CD4-positive, alpha-beta memory T cell (primary cell): ENCODE data around the gene NSRP1. TPM values are rescaled to one million over a fixed set of nuclear protein-coding genes. Genes with fewer than 3 reads are reported as not detected.
A peak's percentile ranks its signal among the peaks of the same experiment; 100 is the strongest.
"Not testable (repeated sequence)": the region's sequence is repeated elsewhere in the genome, so short reads cannot be mapped to it uniquely, and the experiment has no call there.

ENCODE experiments used
- CTCF ChIA-PET: fragments of 350-600 bp; sonication (Branson Sonifier 250); formaldehyde crosslinking; loops from one replicate; lab custom pipeline; 2021; ENCODE audit warnings: inconsistent platforms; ENCODE audit not compliant: partially characterized antibody; lab: Charles Lee
- POLR2A ChIA-PET: fragments of 350-600 bp; sonication (Branson Sonifier 250); formaldehyde crosslinking; loops from one replicate; lab custom pipeline; 2021; ENCODE audit not compliant: partially characterized antibody; lab: Charles Lee
- DNase-seq, 5 donors: peaks; one replicate each; pipeline versions ENCODE4 v3.0.0 to v3.0.0-alpha.2; 2020 to 2022; ENCODE audit warnings: mixed read lengths in 1 of 5
- H3K27ac ChIP-seq: one replicate; pipeline ENCODE4 v1.7.0; 2013; ENCODE audit warnings: low read depth, low read length
- H3K27me3 ChIP-seq: 2 replicates; pipeline ENCODE4 v1.7.0; 2013; ENCODE audit warnings: mild to moderate bottlenecking, low read length, moderate library complexity; ENCODE audit not compliant: insufficient read depth
- H3K36me3 ChIP-seq: 2 replicates; pipeline ENCODE4 v1.7.0; 2013; ENCODE audit warnings: mild to moderate bottlenecking, low read length, moderate library complexity; ENCODE audit not compliant: insufficient read depth
- H3K4me1 ChIP-seq: 2 replicates; pipeline ENCODE4 v1.7.0; 2013; ENCODE audit warnings: mild to moderate bottlenecking, low read length, moderate library complexity; ENCODE audit not compliant: insufficient read depth
- H3K4me3 ChIP-seq, 2 donors: one replicate each; pipeline ENCODE4 v1.7.0; 2013; ENCODE audit warnings: low read length in 2 of 2, mild to moderate bottlenecking in 1 of 2
- H3K9me3 ChIP-seq, 2 donors: one replicate each; pipeline ENCODE4 v1.7.0; 2013; ENCODE audit warnings: low read length in 2 of 2, control low read depth in 1 of 2; ENCODE audit not compliant: control insufficient read depth in 1 of 2
- H3K27ac Mint-ChIP-seq, 7 donors: one replicate each; pipeline ENCODE4 v1.8.0; 2020 to 2021; ENCODE audit warnings: mixed read lengths in 7 of 7, mild to moderate bottlenecking in 6 of 7, inconsistent platforms in 3 of 7, moderate library complexity in 3 of 7
- H3K27me3 Mint-ChIP-seq, 2 donors: one replicate each; pipeline ENCODE4 v1.8.0; 2020 to 2021; ENCODE audit warnings: mixed read lengths in 2 of 2
- H3K36me3 Mint-ChIP-seq, 2 donors: one replicate each; pipeline ENCODE4 v1.8.0; 2020 to 2021; ENCODE audit warnings: mixed read lengths in 2 of 2, inconsistent platforms in 1 of 2, mild to moderate bottlenecking in 1 of 2
- H3K4me1 Mint-ChIP-seq, 4 donors: one replicate each; pipeline ENCODE4 v1.8.0; 2020 to 2021; ENCODE audit warnings: mixed read lengths in 4 of 4, mild to moderate bottlenecking in 1 of 4
- H3K4me3 Mint-ChIP-seq, 8 donors: one replicate each; pipeline ENCODE4 v1.8.0; 2020 to 2021; ENCODE audit warnings: mixed read lengths in 8 of 8, mild to moderate bottlenecking in 7 of 8, moderate library complexity in 6 of 8, inconsistent platforms in 3 of 8
- H3K9me3 Mint-ChIP-seq, 8 donors: one replicate each; pipeline ENCODE4 v1.8.0; 2020 to 2021; ENCODE audit warnings: mixed read lengths in 8 of 8, mild to moderate bottlenecking in 5 of 8, inconsistent platforms in 3 of 8, moderate library complexity in 1 of 8
- intact Hi-C: fragments of 100-400 bp; cut with micrococcal nuclease; formaldehyde crosslinking; loops from one replicate; pipeline ENCODE4 v1.15.1; 2023
- polyA plus RNA-seq, 2 donors: library from polyadenylated mRNA; unstranded; fragments of 300-500 nt; fragmentation: Illumina TruSeq; gene quantifications; one replicate each; pipeline ENCODE4 v1.2.3, GENCODE V29; 2021
- total RNA-seq, 2 experiments: library from RNA; stranded (reverse); gene quantifications; one replicate each; pipeline ENCODE4 v1.2.3, GENCODE V29; 2021

NSRP1 gene
- total and polyA plus RNA-seq, 4 experiments from 2014 or later = 12.1 to 39.9 (median 31.8) TPM

GRCh38 chr17:30086896-30087295 lies 29.7 kb upstream of the NSRP1 start:
- H3K27ac Mint-ChIP-seq = no peak overlapping the region
- H3K4me1 Mint-ChIP-seq = peaks cover 0 to 1% (median 0%) of the 10 kb centered on the region in 4 donors
- H3K36me3 Mint-ChIP-seq = no peaks in the 10 kb centered on the region
- no peak overlapping the region for H3K27ac ChIP-seq
- ChIA-PET POLR2A (no interaction called here), CTCF (interaction anchor here (1.0 kb wide), 1 partner anchor 18 kb away, joined by 3 read pairs; no protein-coding TSS in a partner anchor)
- no peaks in the 10 kb centered on the region for H3K4me1 ChIP-seq
- peaks cover 20 to 31% of the 10 kb centered on the region in 2 donors for H3K27me3 Mint-ChIP-seq
- intact Hi-C loops = no loop called here
- peaks cover 0 to 3% (median 0%) of the 10 kb centered on the region in 8 donors for H3K9me3 Mint-ChIP-seq
- no peak overlapping the region for H3K4me3 Mint-ChIP-seq
- no peaks in the 10 kb centered on the region for H3K27me3 ChIP-seq
- no peaks in the 10 kb centered on the region for H3K36me3 ChIP-seq
- H3K9me3 ChIP-seq = no peaks in the 10 kb centered on the region
- DNase-seq = no peak
- H3K4me3 ChIP-seq = no peak overlapping the region

- H3K27ac ChIP-seq, H3K9me3 ChIP-seq, H3K9me3 Mint-ChIP-seq, POLR2A ChIA-PET, H3K4me3 Mint-ChIP-seq, H3K27ac Mint-ChIP-seq, H3K4me1 ChIP-seq, intact Hi-C loops, H3K4me3 ChIP-seq, H3K4me1 Mint-ChIP-seq, H3K36me3 ChIP-seq, H3K36me3 Mint-ChIP-seq, H3K27me3 ChIP-seq, DNase-seq: not testable (repeated sequence)
- CTCF ChIA-PET = interaction anchor here (1.0 kb wide), 1 partner anchor 17 kb away, joined by 3 read pairs; no protein-coding TSS in a partner anchor
- H3K27me3 Mint-ChIP-seq = peaks cover 20 to 31% of the 10 kb centered on the region in 2 donors
These were observed 29.2 kb upstream of the NSRP1 start for GRCh38 chr17:30087431-30087830.

- H3K9me3 ChIP-seq = no peaks in the 10 kb centered on the region
These were observed 25.4 kb upstream of the NSRP1 start for GRCh38 chr17:30091121-30091670.

GRCh38 chr17:30091771-30092170 lies 24.8 kb upstream of the NSRP1 start:
- no peaks in the 10 kb centered on the region for H3K9me3 ChIP-seq
- H3K27me3 Mint-ChIP-seq = peaks cover 19 to 34% of the 10 kb centered on the region in 2 donors
- ChIA-PET CTCF (interaction anchor here (1.1 to 4.2 kb wide), 9 partner anchors 8 to 452 kb away, joined by 3 to 77 read pairs (median 9); no protein-coding TSS in a partner anchor), POLR2A (no interaction called here)
- H3K9me3 Mint-ChIP-seq = peaks cover 0 to 3% (median 0%) of the 10 kb centered on the region in 8 donors
- no peak overlapping the region for H3K4me3 ChIP-seq
- peaks cover 0 to 8% (median 3%) of the 10 kb centered on the region in 4 donors for H3K4me1 Mint-ChIP-seq
- intact Hi-C loops = loop anchor here (2.0 to 10.0 kb wide), 2 partner anchors 65 to 477 kb away; no protein-coding TSS in a partner anchor
- H3K36me3 ChIP-seq = no peaks in the 10 kb centered on the region
- H3K4me3 Mint-ChIP-seq = no peak overlapping the region
- H3K4me1 ChIP-seq = peaks cover 6% of the 10 kb centered on the region
- no peak overlapping the region for H3K27ac ChIP-seq
- no peaks in the 10 kb centered on the region for H3K27me3 ChIP-seq
- DNase-seq = no peak
- peak overlapping the region in 1 of 7 donors; percentile 11 for H3K27ac Mint-ChIP-seq
- no peaks in the 10 kb centered on the region for H3K36me3 Mint-ChIP-seq

More at GRCh38 chr17:30091121-30091670, 25.4 kb upstream of the NSRP1 start:
- no peak overlapping the region for H3K4me3 ChIP-seq
- H3K27ac Mint-ChIP-seq = peak overlapping the region in 1 of 7 donors; percentile 11
- intact Hi-C loops = loop anchor here (10.0 kb wide), 1 partner anchor 476 kb away; no protein-coding TSS in a partner anchor
- no peaks in the 10 kb centered on the region for H3K27me3 ChIP-seq
- no peaks in the 10 kb centered on the region for H3K36me3 Mint-ChIP-seq
- H3K4me1 Mint-ChIP-seq = peaks cover 0 to 8% (median 4%) of the 10 kb centered on the region in 4 donors
- DNase-seq = no peak
- peaks cover 6% of the 10 kb centered on the region for H3K4me1 ChIP-seq
- no peak overlapping the region for H3K4me3 Mint-ChIP-seq
- H3K36me3 ChIP-seq = no peaks in the 10 kb centered on the region
- H3K27me3 Mint-ChIP-seq = peaks cover 19 to 36% of the 10 kb centered on the region in 2 donors
- CTCF ChIA-PET = interaction anchor here (1.1 to 4.2 kb wide), 7 partner anchors 7 to 283 kb away, joined by 3 to 77 read pairs (median 19); no protein-coding TSS in a partner anchor
- H3K27ac ChIP-seq = no peak overlapping the region
- POLR2A ChIA-PET = no interaction called here
- H3K9me3 Mint-ChIP-seq = peaks cover 0 to 3% (median 0%) of the 10 kb centered on the region in 8 donors

GRCh38 chr17:30092886-30093285 lies 23.7 kb upstream of the NSRP1 start:
- Histone ChIP-seq H3K9me3 (no peaks in the 10 kb centered on the region), H3K36me3 (no peaks in the 10 kb centered on the region), H3K27ac (no peak overlapping the region), H3K4me3 (no peak overlapping the region), H3K27me3 (no peaks in the 10 kb centered on the region), H3K4me1 (peaks cover 6% of the 10 kb centered on the region)
- no peak overlapping the region for H3K4me3 Mint-ChIP-seq
- peaks cover 15 to 29% of the 10 kb centered on the region in 2 donors for H3K27me3 Mint-ChIP-seq
- H3K9me3 Mint-ChIP-seq = no peaks in the 10 kb centered on the region
- intact Hi-C loops = loop anchor here (1.0 to 10.0 kb wide), 3 partner anchors 66 to 478 kb away; no protein-coding TSS in a partner anchor
- no peak overlapping the region for H3K27ac Mint-ChIP-seq
- no peak for DNase-seq
- CTCF ChIA-PET = interaction anchor here (0.9 to 4.2 kb wide), 24 partner anchors 9 to 453 kb away, joined by 3 to 77 read pairs (median 5); no protein-coding TSS in a partner anchor
- H3K4me1 Mint-ChIP-seq = peaks cover 0 to 8% (median 3%) of the 10 kb centered on the region in 4 donors
- H3K36me3 Mint-ChIP-seq = no peaks in the 10 kb centered on the region
- POLR2A ChIA-PET = interaction anchor here (0.9 kb wide), 1 partner anchor 24 kb away, joined by 3 read pairs; the partner anchor contains the start of gene NSRP1

- CTCF ChIA-PET = interaction anchor here (0.9 to 4.2 kb wide), 24 partner anchors 10 to 290 kb away, joined by 3 to 77 read pairs (median 5); no protein-coding TSS in a partner anchor
- H3K4me3 Mint-ChIP-seq = peak overlapping the region in 1 of 8 donors; percentile 24
These were observed 23.0 kb upstream of the NSRP1 start for GRCh38 chr17:30093463-30094147.

More at GRCh38 chr17:30093463-30094147, 23.0 kb upstream of the NSRP1 start:
- POLR2A ChIA-PET = interaction anchor here (0.9 kb wide), 1 partner anchor 23 kb away, joined by 3 read pairs; the partner anchor contains the start of gene NSRP1
- peaks cover 0 to 8% (median 3%) of the 10 kb centered on the region in 4 donors for H3K4me1 Mint-ChIP-seq
- H3K27ac ChIP-seq = no peak overlapping the region
- H3K4me1 ChIP-seq = peaks cover 6% of the 10 kb centered on the region
- H3K36me3 Mint-ChIP-seq = no peaks in the 10 kb centered on the region
- H3K36me3 ChIP-seq = no peaks in the 10 kb centered on the region
- no peak overlapping the region for H3K4me3 ChIP-seq
- H3K9me3 Mint-ChIP-seq = no peaks in the 10 kb centered on the region
- no peak overlapping the region for H3K27ac Mint-ChIP-seq
- H3K27me3 Mint-ChIP-seq = peaks cover 15 to 29% of the 10 kb centered on the region in 2 donors
- peak; percentile 41 to 66 (median 52) for DNase-seq
- H3K27me3 ChIP-seq = no peaks in the 10 kb centered on the region
- intact Hi-C loops = loop anchor here (1.0 to 10.0 kb wide), 3 partner anchors 67 to 479 kb away; no protein-coding TSS in a partner anchor
- H3K9me3 ChIP-seq = no peaks in the 10 kb centered on the region
